Colonic mucosa (tissue), 4 donors: Measurements from ENCODE around the gene ERO1B. TPM values are rescaled to one million over a fixed set of nuclear protein-coding genes. Genes with fewer than 3 reads are reported as not detected.

Source experiments
- DNase-seq: peaks from one replicate; pipeline ENCODE4 v3.0.0-alpha.2; 2020
- H3K27ac ChIP-seq: fragments of 200-600 bp; one replicate; pipeline ENCODE4 v1.8.0; 2021
- H3K27me3 ChIP-seq: fragments of 200-600 bp; one replicate; pipeline ENCODE4 v1.8.0; 2021
- H3K36me3 ChIP-seq: fragments of 200-600 bp; one replicate; pipeline ENCODE4 v1.8.0; 2021
- H3K4me1 ChIP-seq: fragments of 200-600 bp; one replicate; pipeline ENCODE4 v1.8.0; 2021; ENCODE audit warnings: mild to moderate bottlenecking
- H3K4me3 ChIP-seq: fragments of 200-600 bp; one replicate; pipeline ENCODE4 v1.8.0; 2021
- H3K9ac ChIP-seq, 2 donors: one replicate each; pipeline ENCODE4 v1.7.0; 2013; ENCODE audit warnings: control low read depth in 2 of 2, low read depth in 2 of 2, low read length in 2 of 2
- H3K9me3 ChIP-seq: fragments of 200-600 bp; one replicate; pipeline ENCODE4 v1.8.0; 2021
- intact Hi-C: fragments of 100-400 bp; cut with DNase I; formaldehyde crosslinking; loops from one replicate; pipeline ENCODE4 v1.14.1; 2022
- total RNA-seq, 2 donors: library from RNA; stranded (reverse); fragmentation: NEBNext Ultra II Directional in 1 of 2; extraction: Animal tissue kit (Norgen Biotek cat#: 25700) in 1 of 2; gene quantifications; one replicate each; pipeline ENCODE4 v1.2.1, GENCODE V29; 2021
- TF ChIP-seq, protein P1 (sequence below): fragments of 200-600 bp; IDR thresholded peaks from one replicate; pipeline ENCODE4 v1.8.0; 2022; ENCODE audit warnings: antibody characterized with exemption, mild to moderate bottlenecking
- donor health status: healthy.
- donor health status: DM: no; HTN: no; CAD: no.
- donor health status: DM: no; HTN: no; CAD: no.

ERO1B gene
- total RNA-seq, 2 donors from 2014 or later = 2.3 to 2.7 TPM

DNA sequence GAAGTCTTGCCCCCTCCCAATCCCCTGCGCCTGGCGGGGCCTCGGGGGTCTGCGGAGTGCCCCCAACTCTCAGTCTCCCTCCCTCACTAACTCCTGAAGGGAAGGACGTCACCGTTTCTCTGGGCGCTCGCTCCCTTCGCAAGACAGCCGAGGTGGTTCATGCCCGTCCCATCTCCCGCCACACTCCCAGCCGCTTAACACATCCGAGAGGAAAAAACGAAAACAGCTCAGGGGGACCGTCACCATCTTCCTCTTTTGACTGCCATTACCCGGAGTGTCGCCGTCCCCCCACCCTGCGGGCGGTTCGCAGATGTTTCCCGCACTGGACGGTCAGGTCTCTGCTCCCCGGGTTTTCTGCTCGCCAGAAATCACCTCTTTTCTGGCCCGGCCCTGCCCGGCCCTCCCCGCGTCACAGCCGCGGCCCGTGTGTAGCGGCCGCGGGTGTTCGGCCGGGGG is 532 bp downstream of the ERO1B start:
- TF ChIP-seq, protein P1, sequence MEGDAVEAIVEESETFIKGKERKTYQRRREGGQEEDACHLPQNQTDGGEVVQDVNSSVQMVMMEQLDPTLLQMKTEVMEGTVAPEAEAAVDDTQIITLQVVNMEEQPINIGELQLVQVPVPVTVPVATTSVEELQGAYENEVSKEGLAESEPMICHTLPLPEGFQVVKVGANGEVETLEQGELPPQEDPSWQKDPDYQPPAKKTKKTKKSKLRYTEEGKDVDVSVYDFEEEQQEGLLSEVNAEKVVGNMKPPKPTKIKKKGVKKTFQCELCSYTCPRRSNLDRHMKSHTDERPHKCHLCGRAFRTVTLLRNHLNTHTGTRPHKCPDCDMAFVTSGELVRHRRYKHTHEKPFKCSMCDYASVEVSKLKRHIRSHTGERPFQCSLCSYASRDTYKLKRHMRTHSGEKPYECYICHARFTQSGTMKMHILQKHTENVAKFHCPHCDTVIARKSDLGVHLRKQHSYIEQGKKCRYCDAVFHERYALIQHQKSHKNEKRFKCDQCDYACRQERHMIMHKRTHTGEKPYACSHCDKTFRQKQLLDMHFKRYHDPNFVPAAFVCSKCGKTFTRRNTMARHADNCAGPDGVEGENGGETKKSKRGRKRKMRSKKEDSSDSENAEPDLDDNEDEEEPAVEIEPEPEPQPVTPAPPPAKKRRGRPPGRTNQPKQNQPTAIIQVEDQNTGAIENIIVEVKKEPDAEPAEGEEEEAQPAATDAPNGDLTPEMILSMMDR = no peak
- peak overlapping the region; percentile 68 for H3K27ac ChIP-seq
- peak overlapping the region; percentile 90 for H3K4me3 ChIP-seq
- H3K9ac ChIP-seq = peak overlapping the region; percentile 74 to 89
- H3K36me3 ChIP-seq = no peaks in the 10 kb centered on the region
- no peaks in the 10 kb centered on the region for H3K9me3 ChIP-seq
- intact Hi-C loops = no loop called here
- DNase-seq = peak; percentile 24
- peaks cover 3% of the 10 kb centered on the region for H3K4me1 ChIP-seq
- H3K27me3 ChIP-seq = no peaks in the 10 kb centered on the region

GRCh38 chr1:236280438-236281197 is 1.1 kb downstream of the ERO1B start:
- intact Hi-C loops = no loop called here
- Histone ChIP-seq H3K9ac (peak overlapping the region; percentile 74 to 89), H3K9me3 (no peaks in the 10 kb centered on the region), H3K36me3 (no peaks in the 10 kb centered on the region), H3K27ac (no peak overlapping the region), H3K27me3 (no peaks in the 10 kb centered on the region), H3K4me1 (peaks cover 3% of the 10 kb centered on the region), H3K4me3 (peak overlapping the region; percentile 90)
- DNase-seq = peak; percentile 23
- TF ChIP-seq, protein P1 = no peak

DNA sequence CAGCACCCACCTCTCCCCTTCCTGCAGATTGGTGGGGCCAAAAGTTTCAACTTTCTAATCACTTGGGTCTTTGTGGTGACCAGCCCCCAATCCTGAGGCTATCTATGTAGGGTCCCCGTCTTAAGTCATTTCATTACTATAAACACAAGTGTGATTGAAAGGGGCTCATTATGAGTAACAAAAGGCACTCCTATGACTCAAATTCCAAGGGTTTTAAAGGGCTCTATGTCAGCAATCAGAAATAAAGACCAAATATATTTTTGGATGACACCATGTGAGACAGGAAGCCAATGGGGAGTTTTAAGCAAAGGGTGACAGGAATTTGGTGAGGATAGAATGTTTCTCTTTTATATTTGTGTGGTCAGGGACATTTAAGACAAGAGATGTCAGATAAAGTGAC is 6.2 kb downstream of the ERO1B start:
- Histone ChIP-seq H3K27me3 (no peaks in the 10 kb centered on the region), H3K4me3 (no peak overlapping the region), H3K27ac (no peak overlapping the region), H3K9me3 (no peaks in the 10 kb centered on the region), H3K36me3 (no peaks in the 10 kb centered on the region), H3K9ac (no peak overlapping the region), H3K4me1 (peaks cover 1% of the 10 kb centered on the region)
- TF ChIP-seq, protein P1 = no peak
- intact Hi-C loops = no loop called here
- no peak for DNase-seq

DNA sequence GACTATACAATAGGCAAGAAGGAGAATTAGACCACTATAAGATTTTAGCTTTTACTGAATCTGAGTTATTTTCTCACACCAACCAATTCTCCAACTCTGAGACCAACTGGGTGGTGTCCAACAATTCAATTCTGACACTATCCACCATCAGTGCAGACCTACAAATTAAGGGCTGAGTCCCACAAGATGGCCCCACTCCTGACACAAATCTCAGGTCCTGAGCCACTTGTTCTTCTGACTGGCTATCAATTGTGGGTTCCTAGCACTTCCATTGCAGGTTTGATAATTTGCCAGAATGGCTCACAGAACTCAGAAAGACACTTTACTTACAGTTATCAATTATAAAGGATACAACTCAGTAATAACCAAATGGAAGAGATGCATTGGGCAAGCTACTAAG is 6.7 kb downstream of the ERO1B start:
- Histone ChIP-seq H3K4me1 (no peaks in the 10 kb centered on the region), H3K36me3 (no peaks in the 10 kb centered on the region), H3K27me3 (no peaks in the 10 kb centered on the region), H3K27ac (no peak overlapping the region), H3K9ac (no peak overlapping the region), H3K9me3 (no peaks in the 10 kb centered on the region), H3K4me3 (no peak overlapping the region)
- TF ChIP-seq, protein P1 = no peak
- DNase-seq = no peak
- intact Hi-C loops = no loop called here

DNA sequence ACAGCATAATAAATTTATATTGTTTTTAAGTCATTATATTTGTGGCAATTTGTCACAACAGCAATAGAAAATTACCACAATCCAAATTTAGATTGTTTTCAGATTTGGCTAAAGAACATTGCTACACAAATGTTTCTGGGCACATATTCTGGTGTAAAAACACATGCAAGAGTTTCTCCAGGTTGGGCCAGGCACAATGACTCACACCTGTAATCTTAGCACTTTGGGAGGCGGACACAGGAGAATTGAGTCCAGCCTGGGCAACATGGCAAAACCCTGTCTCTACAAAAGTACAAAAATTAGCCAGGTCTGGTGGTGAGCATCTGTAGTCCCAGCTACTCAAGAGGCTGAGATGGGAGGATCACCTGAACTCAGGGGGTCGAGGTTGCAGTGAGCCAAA is 8.4 kb downstream of the ERO1B start:
- Histone ChIP-seq H3K27me3 (no peaks in the 10 kb centered on the region), H3K27ac (no peak overlapping the region), H3K9ac (no peak overlapping the region), H3K4me1 (no peaks in the 10 kb centered on the region), H3K4me3 (no peak overlapping the region), H3K9me3 (no peaks in the 10 kb centered on the region), H3K36me3 (no peaks in the 10 kb centered on the region)
- TF ChIP-seq, protein P1 = no peak
- no peak for DNase-seq
- intact Hi-C loops = no loop called here
